KMS-11 (cell line): ENCODE data around the gene PPP1R15B.
A peak's percentile ranks its signal among the peaks of the same experiment; 100 is the strongest.

Experiments
- H2AFZ ChIP-seq: fragments of 200-600 bp; sonication (generic); 2 replicates; pipeline ENCODE4 v1.6.1; 2016; ENCODE audit warnings: antibody characterized with exemption, mixed run types, low read depth
- H3K27ac ChIP-seq: fragments of 200-600 bp; sonication (generic); 2 replicates; pipeline ENCODE4 v1.6.1; 2016; ENCODE audit warnings: mild to moderate bottlenecking, mixed run types
- H3K27me3 ChIP-seq: fragments of 200-600 bp; sonication (generic); 2 replicates; pipeline ENCODE4 v1.6.1; 2017; ENCODE audit warnings: mild to moderate bottlenecking, low read depth, mixed run types, moderate library complexity; ENCODE audit not compliant: insufficient read depth
- H3K36me3 ChIP-seq: fragments of 200-600 bp; sonication (generic); 2 replicates; pipeline ENCODE4 v1.6.1; 2017; ENCODE audit warnings: mild to moderate bottlenecking, mixed run types; ENCODE audit not compliant: insufficient read depth
- H3K4me1 ChIP-seq: fragments of 200-600 bp; sonication (generic); 2 replicates; pipeline ENCODE4 v1.6.1; 2016; ENCODE audit warnings: mild to moderate bottlenecking, low read depth, mixed run types; ENCODE audit not compliant: poor library complexity, severe bottlenecking
- H3K4me2 ChIP-seq: fragments of 200-600 bp; sonication (generic); 2 replicates; pipeline ENCODE4 v1.7.0; 2016; ENCODE audit warnings: mild to moderate bottlenecking, mixed run types
- H3K4me3 ChIP-seq: fragments of 200-600 bp; sonication (generic); IDR thresholded peaks from 2 replicates; pipeline ENCODE4 v1.6.1; 2017; ENCODE audit warnings: low read depth, low read length, mixed read lengths; ENCODE audit not compliant: insufficient read depth
- H3K79me2 ChIP-seq: fragments of 200-600 bp; sonication (generic); 2 replicates; pipeline ENCODE4 v1.6.1; 2016; ENCODE audit warnings: low read depth, mixed run types; ENCODE audit not compliant: insufficient read depth
- H3K9ac ChIP-seq: fragments of 200-600 bp; sonication (generic); 2 replicates; pipeline ENCODE4 v1.6.1; 2016; ENCODE audit warnings: mild to moderate bottlenecking, mixed run types
- H4K20me1 ChIP-seq: fragments of 200-600 bp; sonication (generic); 2 replicates; pipeline ENCODE4 v1.6.1; 2016; ENCODE audit warnings: mild to moderate bottlenecking, mixed run types; ENCODE audit not compliant: insufficient read depth
- CTCF ChIP-seq: fragments of 200-600 bp; sonication (generic); conservative IDR thresholded peaks from 2 replicates; pipeline ENCODE4 v1.6.1; 2017; ENCODE audit warnings: low read depth, mild to moderate bottlenecking, antibody characterized with exemption, low read length, moderate library complexity, mixed read lengths

PPP1R15B gene

DNA sequence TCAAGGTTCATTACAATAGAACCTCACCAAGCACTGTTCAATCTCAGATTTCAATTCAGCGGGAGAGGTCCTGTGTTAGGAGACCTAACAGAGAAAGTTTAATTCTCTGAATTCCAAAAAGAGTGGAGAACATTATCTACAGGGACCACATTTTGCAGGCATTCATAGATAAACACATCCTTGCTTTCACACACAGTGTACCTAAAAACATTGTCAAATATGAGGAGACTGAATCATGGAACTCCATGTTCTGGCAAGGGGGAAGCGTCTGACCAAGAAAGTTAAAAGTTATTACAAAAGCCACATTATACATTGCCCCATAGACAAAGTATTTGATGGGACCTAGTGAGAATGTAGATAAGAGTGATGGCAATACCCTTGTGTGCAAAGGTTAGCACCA is 21.1 kb upstream of the PPP1R15B start:
- Histone ChIP-seq H3K4me3 (no peak overlapping the region), H3K4me2 (no peak overlapping the region), H3K36me3 (no peaks in the 10 kb centered on the region), H3K79me2 (no peaks in the 10 kb centered on the region), H2AFZ (no peak overlapping the region), H4K20me1 (no peaks in the 10 kb centered on the region), H3K9ac (no peak overlapping the region), H3K27me3 (no peaks in the 10 kb centered on the region), H3K27ac (no peak overlapping the region), H3K4me1 (no peaks in the 10 kb centered on the region)
- TF ChIP-seq CTCF, result no peak

- H3K27ac ChIP-seq, result no peak overlapping the region
- H3K4me2 ChIP-seq, result no peak overlapping the region
Measured at GRCh38 chr1:204431310-204432184, 19.9 kb upstream of the PPP1R15B start.

GRCh38 chr1:204429746-204430145 is 18.1 kb upstream of the PPP1R15B start:
- Histone ChIP-seq H3K4me2 (no peak overlapping the region), H3K4me1 (no peaks in the 10 kb centered on the region), H3K27me3 (no peaks in the 10 kb centered on the region), H3K27ac (no peak overlapping the region), H4K20me1 (no peaks in the 10 kb centered on the region), H3K4me3 (no peak overlapping the region), H3K36me3 (no peaks in the 10 kb centered on the region), H2AFZ (no peak overlapping the region), H3K9ac (no peak overlapping the region), H3K79me2 (no peaks in the 10 kb centered on the region)
- TF ChIP-seq CTCF, result no peak

More at GRCh38 chr1:204431310-204432184, 19.9 kb upstream of the PPP1R15B start:
- Histone ChIP-seq H3K27me3 (no peaks in the 10 kb centered on the region), H3K36me3 (no peaks in the 10 kb centered on the region), H3K4me3 (no peak overlapping the region), H3K79me2 (no peaks in the 10 kb centered on the region), H4K20me1 (no peaks in the 10 kb centered on the region), H3K9ac (no peak overlapping the region), H2AFZ (no peak overlapping the region), H3K4me1 (no peaks in the 10 kb centered on the region)
- peak; percentile 99 for TF ChIP-seq CTCF

DNA sequence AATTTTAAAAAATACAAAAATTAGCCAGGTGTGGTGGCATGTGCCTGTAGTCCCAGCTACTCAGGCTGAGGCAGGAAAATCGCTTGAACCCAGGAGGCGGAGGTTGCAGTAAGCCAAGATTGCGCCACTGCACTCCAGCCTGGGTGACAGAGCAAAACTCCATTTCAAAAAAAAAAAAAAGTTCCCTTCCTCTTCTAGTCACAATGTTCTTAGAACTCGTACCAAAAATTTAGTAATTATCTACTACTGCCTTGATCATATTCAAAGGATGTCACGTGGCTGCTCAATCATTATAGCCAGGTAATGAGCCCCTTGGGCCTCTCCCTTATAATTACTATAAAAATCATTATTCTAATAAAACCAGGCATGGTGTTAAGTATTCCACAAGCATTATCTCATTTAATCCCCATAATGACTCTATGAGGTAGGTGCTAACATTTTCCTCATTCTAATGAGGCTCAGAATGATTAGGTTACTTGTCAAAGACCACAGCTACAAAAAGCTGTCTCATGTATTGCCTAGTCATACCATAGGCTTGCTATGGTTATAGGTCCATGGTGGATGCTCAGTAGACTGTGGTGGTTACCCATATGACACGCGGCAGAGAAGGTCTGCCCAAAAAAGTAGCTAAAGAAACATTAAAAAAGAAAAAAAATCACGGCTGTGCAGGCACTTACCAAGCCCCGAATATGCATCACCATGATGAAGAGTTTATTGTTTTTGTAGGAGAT is 15.5 kb upstream of the PPP1R15B start:
- no peak overlapping the region for H3K27ac ChIP-seq
- no peak for TF ChIP-seq CTCF

More for the DNA sequence above, 15.5 kb upstream of the PPP1R15B start:
- H3K4me1 ChIP-seq, result no peaks in the 10 kb centered on the region
- H3K27me3 ChIP-seq, result no peaks in the 10 kb centered on the region
- no peak overlapping the region for H2AFZ ChIP-seq
- no peaks in the 10 kb centered on the region for H3K36me3 ChIP-seq
- no peak overlapping the region for H3K4me2 ChIP-seq
- H4K20me1 ChIP-seq, result no peaks in the 10 kb centered on the region
- H3K4me3 ChIP-seq, result no peak overlapping the region
- H3K79me2 ChIP-seq, result no peaks in the 10 kb centered on the region
- no peak overlapping the region for H3K9ac ChIP-seq
